D721Med (cell line): Measurements from ENCODE around the gene FERMT3.

Experiments
- DNase-seq: peaks from one replicate; pipeline ENCODE4 v3.0.0; 2011; ENCODE audit warnings: low spot score; ENCODE audit not compliant: insufficient read length
- FAIRE-seq: peaks from 2 replicates; lab custom pipeline; 2011; peaks lifted over from hg19 to GRCh38; lab: Jason Lieb, UNC
- CTCF ChIP-seq: IDR thresholded peaks from 2 replicates; pipeline ENCODE4 v1.5.1; 2012; ENCODE audit warnings: mild to moderate bottlenecking, control low read depth; ENCODE audit not compliant: insufficient read depth; ENCODE audit errors: missing control alignments

Gene FERMT3

GRCh38 chr11:64204464-64204989, 2.0 kb upstream of the FERMT3 start:
- TF ChIP-seq CTCF = peak; percentile 93
- FAIRE-seq (no peak), DNase-seq (peak; percentile 94)

- no peak for DNase-seq
These were observed 950 bp downstream of the FERMT3 start for GRCh38 chr11:64207256-64208085.

GRCh38 chr11:64208086-64208795, 1.7 kb downstream of the FERMT3 start:
- FAIRE-seq (no peak), DNase-seq (no peak)
- TF ChIP-seq CTCF = no peak

More at GRCh38 chr11:64207256-64208085, 950 bp downstream of the FERMT3 start:
- no peak for FAIRE-seq
- no peak for TF ChIP-seq CTCF

DNA sequence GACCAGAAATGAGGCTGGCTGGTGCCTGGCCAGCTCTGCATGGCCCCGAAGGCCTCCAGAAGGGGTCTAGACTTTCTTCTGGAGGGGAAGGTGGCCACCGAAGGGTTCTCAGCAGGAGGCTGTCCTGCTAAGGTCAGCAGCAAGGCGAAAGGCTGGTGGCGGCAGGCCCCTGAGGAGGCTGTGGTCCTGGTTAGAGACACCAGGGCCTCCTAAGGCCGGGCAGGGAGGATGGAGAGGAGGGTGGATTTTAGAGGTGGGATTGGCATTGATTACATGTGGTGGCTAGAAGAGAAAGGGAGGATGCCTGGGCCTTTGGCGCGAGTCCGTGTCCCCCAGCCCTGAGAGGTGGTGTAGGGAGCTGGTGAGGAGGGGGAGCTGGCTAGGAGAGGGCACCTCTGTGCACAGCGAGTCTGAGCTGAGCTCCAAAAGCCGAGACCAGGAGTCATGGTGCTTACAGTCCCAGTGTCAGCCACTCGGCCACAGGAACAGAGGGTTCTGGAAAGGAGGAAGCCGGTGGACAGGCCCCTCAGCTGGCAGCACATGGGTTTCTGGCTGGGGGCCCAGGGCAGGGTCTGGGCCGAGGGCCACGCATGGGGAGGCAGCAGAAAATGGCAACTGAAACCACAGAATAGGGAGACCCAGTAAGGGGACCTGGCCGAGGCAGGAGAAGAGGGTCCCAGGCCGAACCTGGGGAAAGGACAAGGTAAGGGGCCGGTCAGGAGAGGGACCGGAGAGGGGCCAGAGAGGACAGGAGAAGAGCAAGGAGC, 2.5 kb downstream of the FERMT3 start:
- DNase-seq (no peak), FAIRE-seq (no peak)
- TF ChIP-seq CTCF = no peak

GRCh38 chr11:64209563-64209843, 3.0 kb downstream of the FERMT3 start:
- TF ChIP-seq CTCF = no peak

GRCh38 chr11:64210301-64211020, 3.9 kb downstream of the FERMT3 start:
- FAIRE-seq (no peak), DNase-seq (no peak)
- no peak for TF ChIP-seq CTCF

More at GRCh38 chr11:64209563-64209843, 3.0 kb downstream of the FERMT3 start:
- FAIRE-seq (no peak), DNase-seq (no peak)
